Tibial artery (tissue), 4 donors: ENCODE measurements around the gene SHROOM3.
A peak's percentile ranks its signal among the peaks of the same experiment; 100 is the strongest.

Source experiments
- DNase-seq, 2 donors: peaks; one replicate each; pipeline ENCODE4 v3.0.0-alpha.2; 2019
- H3K27ac ChIP-seq, 2 donors: fragments of 200-600 bp; sonication (generic) in 1 of 2; 1 replicate in 1 of 2; 2 replicates in 1 of 2; pipeline ENCODE4 v1.5.1; 2018 to 2019; ENCODE audit warnings: mild to moderate bottlenecking in 1 of 2
- H3K27me3 ChIP-seq, 2 donors: fragments of 200-600 bp; sonication (generic) in 1 of 2; one replicate each; pipeline versions ENCODE4 v1.5.1 to v1.6.0; 2016 to 2019
- H3K36me3 ChIP-seq, 3 donors: fragments of 200-600 bp; sonication (generic) in 2 of 3; one replicate each; pipeline ENCODE4 v1.5.1; 2016 to 2019; ENCODE audit warnings: mild to moderate bottlenecking in 2 of 3
- H3K4me1 ChIP-seq, 4 donors: fragments of 200-600 bp; sonication (generic) in 2 of 4; 1 replicate in 3 of 4; 2 replicates in 1 of 4; pipeline ENCODE4 v1.5.1; 2016 to 2019
- H3K4me3 ChIP-seq, 2 donors: fragments of 200-600 bp; sonication (generic) in 1 of 2; 1 replicate in 1 of 2; 2 replicates in 1 of 2; pipeline ENCODE4 v1.5.1; 2018 to 2019; ENCODE audit warnings: mild to moderate bottlenecking in 2 of 2
- H3K9me3 ChIP-seq, 3 donors: fragments of 200-600 bp; sonication (generic) in 1 of 3; one replicate each; pipeline ENCODE4 v1.5.1; 2016 to 2019
- CTCF ChIP-seq, 2 experiments: fragments of 200-600 bp in 1 of 2; fragments of 450-650 bp in 1 of 2; IDR thresholded peaks; one replicate each; pipeline ENCODE4 v1.5.1; 2017 to 2019; ENCODE audit warnings: antibody characterized with exemption in 2 of 2, mild to moderate bottlenecking in 1 of 2, moderate library complexity in 1 of 2
- intact Hi-C: fragments of 100-400 bp; cut with DNase I; formaldehyde crosslinking; loops from one replicate; pipeline ENCODE4 v1.15.0; 2023; ENCODE audit warnings: low total_unique reads

Gene SHROOM3

GRCh38 chr4:76525751-76526150 is 90.7 kb downstream of the SHROOM3 start:
- Histone ChIP-seq H3K9me3 (peaks cover 0 to 4% (median 0%) of the 10 kb centered on the region in 3 donors), H3K4me3 (no peak overlapping the region), H3K4me1 (peaks cover 0 to 16% (median 8%) of the 10 kb centered on the region in 4 donors), H3K36me3 (no peaks in the 10 kb centered on the region), H3K27ac (peak overlapping the region in 1 of 2 donors; percentile 39), H3K27me3 (no peaks in the 10 kb centered on the region)
- DNase-seq = no peak
- no peak for TF ChIP-seq CTCF (IDR thresholded peaks at IDR 0.05)
- intact Hi-C loops = no loop called here

GRCh38 chr4:76526585-76526990 is 91.6 kb downstream of the SHROOM3 start:
- Histone ChIP-seq H3K27ac (peak overlapping the region in 1 of 2 donors; percentile 39), H3K27me3 (no peaks in the 10 kb centered on the region), H3K4me3 (no peak overlapping the region), H3K4me1 (peaks cover 0 to 16% (median 8%) of the 10 kb centered on the region in 4 donors), H3K36me3 (no peaks in the 10 kb centered on the region), H3K9me3 (peaks cover 0 to 3% (median 0%) of the 10 kb centered on the region in 3 donors)
- TF ChIP-seq CTCF (IDR thresholded peaks at IDR 0.05) = no peak
- intact Hi-C loops = no loop called here
- DNase-seq = no peak

- no peak overlapping the region for H3K4me3 ChIP-seq
- no peak for TF ChIP-seq CTCF (IDR thresholded peaks at IDR 0.05)
- no peak overlapping the region for H3K27ac ChIP-seq
- no peak for DNase-seq
- no peaks in the 10 kb centered on the region for H3K36me3 ChIP-seq
- peaks cover 0 to 16% (median 8%) of the 10 kb centered on the region in 4 donors for H3K4me1 ChIP-seq
- H3K27me3 ChIP-seq = no peaks in the 10 kb centered on the region
- no peaks in the 10 kb centered on the region for H3K9me3 ChIP-seq
- intact Hi-C loops = no loop called here
Observed at GRCh38 chr4:76527666-76528065, 92.6 kb downstream of the SHROOM3 start.

GRCh38 chr4:76531597-76531996 is 96.6 kb downstream of the SHROOM3 start:
- DNase-seq = no peak
- H3K9me3 ChIP-seq = no peaks in the 10 kb centered on the region
- peaks cover 0 to 11% (median 3%) of the 10 kb centered on the region in 4 donors for H3K4me1 ChIP-seq
- H3K27ac ChIP-seq = no peak overlapping the region
- no peaks in the 10 kb centered on the region for H3K36me3 ChIP-seq
- H3K27me3 ChIP-seq = no peaks in the 10 kb centered on the region
- no peak for TF ChIP-seq CTCF (IDR thresholded peaks at IDR 0.05)
- intact Hi-C loops = no loop called here
- no peak overlapping the region for H3K4me3 ChIP-seq

GRCh38 chr4:76532805-76533204 is 97.8 kb downstream of the SHROOM3 start:
- Histone ChIP-seq H3K9me3 (no peaks in the 10 kb centered on the region), H3K27ac (no peak overlapping the region), H3K27me3 (no peaks in the 10 kb centered on the region), H3K36me3 (no peaks in the 10 kb centered on the region), H3K4me1 (peaks cover 0 to 6% (median 0%) of the 10 kb centered on the region in 4 donors), H3K4me3 (no peak overlapping the region)
- no peak for TF ChIP-seq CTCF (IDR thresholded peaks at IDR 0.05)
- no peak for DNase-seq
- intact Hi-C loops = no loop called here

- Histone ChIP-seq H3K27ac (no peak overlapping the region), H3K36me3 (no peaks in the 10 kb centered on the region), H3K4me3 (no peak overlapping the region), H3K4me1 (peaks cover 0 to 6% (median 0%) of the 10 kb centered on the region in 4 donors), H3K27me3 (no peaks in the 10 kb centered on the region), H3K9me3 (no peaks in the 10 kb centered on the region)
- no peak for DNase-seq
- intact Hi-C loops = no loop called here
- no peak for TF ChIP-seq CTCF (IDR thresholded peaks at IDR 0.05)
Observed at GRCh38 chr4:76533314-76533713, 98.3 kb downstream of the SHROOM3 start.
